ENCODE data around the gene IL36G.

Gene IL36G

DNA sequence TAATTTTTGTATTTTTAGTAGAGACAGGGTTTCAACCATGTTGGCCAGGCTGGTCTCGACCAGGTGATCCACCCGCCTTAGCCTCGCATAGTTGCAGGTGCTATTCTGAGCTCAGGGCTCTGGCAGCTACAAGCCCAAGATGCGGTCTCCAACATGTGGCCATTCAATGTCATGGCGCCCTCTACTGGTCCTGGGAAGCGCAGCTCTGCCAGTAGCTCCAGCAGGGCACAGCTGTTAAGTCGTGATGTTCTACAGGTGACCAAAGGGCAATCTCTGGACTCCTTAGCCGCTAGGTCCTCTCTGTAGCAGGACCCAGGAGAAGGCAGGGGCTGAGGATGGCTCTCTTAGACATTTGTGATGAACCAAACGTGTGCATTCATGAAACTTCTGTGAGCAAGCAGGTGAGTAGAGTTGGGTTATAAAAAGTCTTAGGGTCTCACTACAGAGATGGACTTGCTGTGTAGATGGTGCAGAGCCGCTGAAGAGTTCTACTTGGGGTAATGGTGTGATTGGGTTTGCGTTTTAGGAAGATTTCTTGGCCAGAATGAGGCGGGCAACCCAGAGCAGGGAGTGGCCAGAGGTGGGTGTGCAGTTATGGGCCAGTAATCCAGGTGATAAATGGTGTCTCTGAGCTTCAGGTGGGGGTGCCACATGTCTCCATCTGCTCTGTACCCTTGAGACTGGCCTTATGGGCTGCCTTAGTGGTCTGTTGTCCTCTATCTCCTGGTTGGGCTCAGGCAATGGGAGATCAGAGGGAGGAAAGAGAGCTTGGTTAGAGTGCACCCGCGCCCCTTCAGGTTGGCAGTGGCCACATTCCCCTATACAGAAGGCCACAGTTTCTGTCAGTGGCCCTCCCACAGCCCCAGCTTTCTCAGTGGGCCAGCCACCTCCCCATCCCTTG lies 35.8 kb upstream of the IL36G start:
- Histone ChIP-seq H3F3A (ENCODE audit: insufficient read depth, low read length) (no peaks in the 10 kb centered on the region), H3K36me3 (replicated peaks; ENCODE audit: insufficient read depth, low read length) (no peaks in the 10 kb centered on the region), H3K4me2 (ENCODE audit: low read depth, low read length) (peak overlapping the region; percentile 20; the same call in 1 of the 2 replicates), H3K4me3 (ENCODE audit: low read length) (no peak overlapping the region), H3K27ac (ENCODE audit: low read length) (no peak overlapping the region), H4K20me1 (ENCODE audit: insufficient read depth, low read length) (no peaks in the 10 kb centered on the region), H3K9me3 (replicated peaks; ENCODE audit: insufficient read depth, low read length) (no peaks in the 10 kb centered on the region), H2AFZ (ENCODE audit: low read length) (peak overlapping the region; percentile 35), H3K9me2 (replicated peaks; ENCODE audit: insufficient read depth, low read length) (no peaks in the 10 kb centered on the region), H3K79me2 (ENCODE audit: low read length) (no peaks in the 10 kb centered on the region), H3K9ac (ENCODE audit: low read length) (no peak overlapping the region), H3K27me3 (replicated peaks; ENCODE audit: insufficient read depth, low read length) (no peaks in the 10 kb centered on the region), H3K4me1 (ENCODE audit: low read length) (0 out of 2 replicates have a peak, but pooled peaks cover 4% of the 10 kb centered on the region)
- DNase-seq = peak; percentile 94
- TF ChIP-seq CTCF (IDR thresholded peaks at IDR 0.05; ENCODE audit: low read length) = peak; percentile 98
- TF ChIP-seq EZH2phosphoT487 (IDR thresholded peaks at IDR 0.05; ENCODE audit: low read length) = no peak
- TF ChIP-seq EZH2 (optimal IDR thresholded peaks at IDR 0.05; ENCODE audit: low read depth, low read length) = no peak

- Histone ChIP-seq H3K79me2 (ENCODE audit: low read length) (no peaks in the 10 kb centered on the region), H3K4me3 (ENCODE audit: low read length) (no peak overlapping the region), H3K36me3 (replicated peaks; ENCODE audit: insufficient read depth, low read length) (no peaks in the 10 kb centered on the region), H3K9ac (ENCODE audit: low read length) (no peak overlapping the region), H2AFZ (ENCODE audit: low read length) (no peak overlapping the region), H3F3A (ENCODE audit: insufficient read depth, low read length) (no peaks in the 10 kb centered on the region), H3K9me3 (replicated peaks; ENCODE audit: insufficient read depth, low read length) (no peaks in the 10 kb centered on the region), H3K27me3 (replicated peaks; ENCODE audit: insufficient read depth, low read length) (no peaks in the 10 kb centered on the region), H3K4me1 (ENCODE audit: low read length) (0 out of 2 replicates have a peak, but pooled peaks cover 4% of the 10 kb centered on the region), H3K27ac (ENCODE audit: low read length) (no peak overlapping the region), H4K20me1 (ENCODE audit: insufficient read depth, low read length) (no peaks in the 10 kb centered on the region), H3K9me2 (replicated peaks; ENCODE audit: insufficient read depth, low read length) (no peaks in the 10 kb centered on the region), H3K4me2 (ENCODE audit: low read depth, low read length) (no peak overlapping the region)
- no peak for TF ChIP-seq EZH2phosphoT487 (IDR thresholded peaks at IDR 0.05; ENCODE audit: low read length)
- no peak for TF ChIP-seq EZH2 (optimal IDR thresholded peaks at IDR 0.05; ENCODE audit: low read depth, low read length)
- no peak for TF ChIP-seq CTCF (IDR thresholded peaks at IDR 0.05; ENCODE audit: low read length)
- DNase-seq = no peak
Measured at GRCh38 chr2:112942654-112943002, 35.2 kb upstream of the IL36G start.

GRCh38 chr2:112944971-112945370 lies 32.8 kb upstream of the IL36G start:
- H3F3A ChIP-seq (ENCODE audit: insufficient read depth, low read length) = no peaks in the 10 kb centered on the region
- H3K27ac ChIP-seq (ENCODE audit: low read length) = no peak overlapping the region
- H2AFZ ChIP-seq (ENCODE audit: low read length) = no peak overlapping the region
- no peaks in the 10 kb centered on the region for H3K27me3 ChIP-seq (replicated peaks; ENCODE audit: insufficient read depth, low read length)
- TF ChIP-seq EZH2phosphoT487 (IDR thresholded peaks at IDR 0.05; ENCODE audit: low read length) (no peak), CTCF (IDR thresholded peaks at IDR 0.05; ENCODE audit: low read length) (no peak), EZH2 (optimal IDR thresholded peaks at IDR 0.05; ENCODE audit: low read depth, low read length) (no peak)
- H4K20me1 ChIP-seq (ENCODE audit: insufficient read depth, low read length) = no peaks in the 10 kb centered on the region
- H3K9me3 ChIP-seq (replicated peaks; ENCODE audit: insufficient read depth, low read length) = no peaks in the 10 kb centered on the region
- DNase-seq = no peak
- H3K79me2 ChIP-seq (ENCODE audit: low read length) = no peaks in the 10 kb centered on the region
- no peak overlapping the region for H3K4me2 ChIP-seq (ENCODE audit: low read depth, low read length)
- no peaks in the 10 kb centered on the region for H3K36me3 ChIP-seq (replicated peaks; ENCODE audit: insufficient read depth, low read length)
- no peak overlapping the region for H3K9ac ChIP-seq (ENCODE audit: low read length)
- H3K9me2 ChIP-seq (replicated peaks; ENCODE audit: insufficient read depth, low read length) = no peaks in the 10 kb centered on the region
- H3K4me1 ChIP-seq (ENCODE audit: low read length) = 0 out of 2 replicates have a peak, but pooled peaks cover 4% of the 10 kb centered on the region
- no peak overlapping the region for H3K4me3 ChIP-seq (ENCODE audit: low read length)
